ENCODE measurements around the gene PLBD1.

Gene PLBD1

GRCh38 chr12:14567351-14568162 is at the start of gene PLBD1:
PLBD1 (minus strand) TSS chr12:14567883; CDS start chr12:14567696, 187 bp downstream.
- peak in 2 of 3 experiments; percentile 41 to 44 for DNase-seq

GRCh38 chr12:14614704-14615121 is 47.0 kb upstream of the PLBD1 start:
- DNase-seq = peak in 1 of 3 experiments; percentile 16

- no peak for DNase-seq
These were observed 46.0 kb upstream of the PLBD1 start for GRCh38 chr12:14613718-14614117.

GRCh38 chr12:14612898-14613445 is 45.3 kb upstream of the PLBD1 start:
- peak in 2 of 3 experiments; percentile 13 to 73 for DNase-seq

GRCh38 chr12:14612250-14612649 is 44.6 kb upstream of the PLBD1 start:
- DNase-seq = no peak

- no peak for DNase-seq
These were observed 44.0 kb upstream of the PLBD1 start for GRCh38 chr12:14611640-14612203.

GRCh38 chr12:14607568-14607967 is 39.9 kb upstream of the PLBD1 start:
- DNase-seq = no peak

GRCh38 chr12:14605401-14605989 is 37.8 kb upstream of the PLBD1 start:
- DNase-seq = peak in 2 of 3 experiments; percentile 7 to 34

- peak; percentile 47 to 87 (median 60) for DNase-seq
These were observed 34.2 kb upstream of the PLBD1 start for GRCh38 chr12:14601692-14602478.

- no peak for DNase-seq
These were observed 29.8 kb upstream of the PLBD1 start for GRCh38 chr12:14597480-14597879.

GRCh38 chr12:14591719-14592118 is 24.0 kb upstream of the PLBD1 start:
- peak in 1 of 3 experiments; percentile 65 for DNase-seq

- no peak for DNase-seq
These were observed 21.7 kb upstream of the PLBD1 start for GRCh38 chr12:14589169-14590004.

- no peak for DNase-seq
These were observed 20.9 kb upstream of the PLBD1 start for GRCh38 chr12:14588571-14588970.

- DNase-seq = no peak
These were observed 11.0 kb upstream of the PLBD1 start for GRCh38 chr12:14578646-14579045.

GRCh38 chr12:14577344-14577743 is 9.7 kb upstream of the PLBD1 start:
- peak in 1 of 3 experiments; percentile 50 for DNase-seq

GRCh38 chr12:14576896-14577295 is 9.2 kb upstream of the PLBD1 start:
- no peak for DNase-seq

- no peak for DNase-seq
These were observed 7.9 kb upstream of the PLBD1 start for GRCh38 chr12:14575585-14575984.

GRCh38 chr12:14573118-14573517 is 5.4 kb upstream of the PLBD1 start:
- no peak for DNase-seq

- DNase-seq = no peak
These were observed 4.7 kb upstream of the PLBD1 start for GRCh38 chr12:14572401-14572800.

GRCh38 chr12:14571779-14572178 is 4.1 kb upstream of the PLBD1 start:
- no peak for DNase-seq

- DNase-seq = no peak
These were observed 2.5 kb upstream of the PLBD1 start for GRCh38 chr12:14570231-14570630.
